ENCODE results near the gene KIF3B.

Gene KIF3B

GRCh38 chr20:32360333-32360634, 82.8 kb downstream of the KIF3B start:
- DNase-seq (ENCODE audit: low read depth), result no peak
- H3K4me3 ChIP-seq (replicated peaks; ENCODE audit: low read depth, low read length), result peak overlapping the region; percentile 96
- no peak for TF ChIP-seq CTCF (IDR thresholded peaks at IDR 0.05; ENCODE audit: low read length, missing control alignments)

- TF ChIP-seq CTCF (IDR thresholded peaks at IDR 0.05; ENCODE audit: low read length, missing control alignments), result no peak
- DNase-seq (ENCODE audit: low read depth), result no peak
- H3K4me3 ChIP-seq (replicated peaks; ENCODE audit: low read depth, low read length), result no peak overlapping the region
Observed at GRCh38 chr20:32362901-32363364, 85.5 kb downstream of the KIF3B start.

GRCh38 chr20:32363492-32363891, 86.0 kb downstream of the KIF3B start:
- H3K4me3 ChIP-seq (replicated peaks; ENCODE audit: low read depth, low read length), result no peak overlapping the region
- DNase-seq (ENCODE audit: low read depth), result no peak
- TF ChIP-seq CTCF (IDR thresholded peaks at IDR 0.05; ENCODE audit: low read length, missing control alignments), result no peak

GRCh38 chr20:32364554-32365208, 87.2 kb downstream of the KIF3B start:
- H3K4me3 ChIP-seq (replicated peaks; ENCODE audit: low read depth, low read length), result no peak overlapping the region
- DNase-seq (ENCODE audit: low read depth), result no peak

GRCh38 chr20:32365564-32365963, 88.1 kb downstream of the KIF3B start:
- no peak overlapping the region for H3K4me3 ChIP-seq (replicated peaks; ENCODE audit: low read depth, low read length)
- DNase-seq (ENCODE audit: low read depth), result no peak
- TF ChIP-seq CTCF (IDR thresholded peaks at IDR 0.05; ENCODE audit: low read length, missing control alignments), result no peak

More at GRCh38 chr20:32364554-32365208, 87.2 kb downstream of the KIF3B start:
- TF ChIP-seq CTCF (IDR thresholded peaks at IDR 0.05; ENCODE audit: low read length, missing control alignments), result no peak

- H3K4me3 ChIP-seq (replicated peaks; ENCODE audit: low read depth, low read length), result no peak overlapping the region
- no peak for TF ChIP-seq CTCF (IDR thresholded peaks at IDR 0.05; ENCODE audit: low read length, missing control alignments)
Observed at GRCh38 chr20:32366380-32366779, 88.9 kb downstream of the KIF3B start.

GRCh38 chr20:32368323-32368722, 90.9 kb downstream of the KIF3B start:
- no peak for DNase-seq (ENCODE audit: low read depth)
- no peak for TF ChIP-seq CTCF (IDR thresholded peaks at IDR 0.05; ENCODE audit: low read length, missing control alignments)
- H3K4me3 ChIP-seq (replicated peaks; ENCODE audit: low read depth, low read length), result no peak overlapping the region

More at GRCh38 chr20:32366380-32366779, 88.9 kb downstream of the KIF3B start:
- DNase-seq (ENCODE audit: low read depth), result no peak
